NCI-H226 (cell line): ENCODE data around the gene TGIF2.
"Not testable (repeated sequence)": the region's sequence is repeated elsewhere in the genome, so short reads cannot be mapped to it uniquely, and the experiment has no call there.

Experiments
- DNase-seq: peaks from one replicate; pipeline ENCODE4 v3.0.0-alpha.2; 2015

The TGIF2 gene

DNA sequence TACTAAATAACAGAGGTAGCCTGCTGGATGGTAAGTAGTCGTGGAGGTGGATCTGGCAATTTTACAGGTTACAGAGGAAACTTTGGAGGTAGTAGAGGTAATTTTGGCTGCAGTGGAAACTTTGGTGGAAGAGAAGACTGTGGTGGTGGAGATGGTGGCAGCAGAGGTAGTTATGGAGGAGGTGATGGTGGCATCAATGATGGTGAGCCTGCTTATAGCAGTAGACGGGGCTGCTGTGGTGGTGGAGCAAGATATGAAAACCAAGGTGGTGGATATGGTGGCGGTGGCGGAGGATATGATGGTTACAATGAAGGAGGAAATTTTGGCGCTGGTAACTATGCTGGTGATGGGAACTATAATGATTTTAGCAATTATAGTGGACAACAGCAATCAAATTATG is 47.5 kb downstream of the TGIF2 start:
- no peak for DNase-seq

DNA sequence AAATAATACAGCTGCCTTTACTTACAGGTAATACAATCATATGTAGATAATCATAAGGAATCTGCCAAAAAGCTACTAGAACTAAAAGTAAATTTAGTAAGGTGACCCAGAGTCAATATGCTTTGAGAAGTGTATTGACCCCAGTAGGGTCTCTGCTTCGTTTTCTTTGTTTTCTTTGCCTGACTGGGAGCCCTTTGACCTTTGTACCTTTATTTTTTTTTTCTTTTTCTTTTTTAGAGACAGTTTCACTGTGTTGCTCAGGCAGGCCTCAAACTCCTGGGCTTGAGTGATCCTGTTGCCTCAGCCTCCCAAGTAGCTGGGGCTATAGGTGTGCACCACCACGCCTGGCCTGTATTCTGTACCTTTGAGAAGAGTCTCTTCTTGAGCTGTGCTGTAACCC is 50.0 kb downstream of the TGIF2 start:
- DNase-seq = no peak

DNA sequence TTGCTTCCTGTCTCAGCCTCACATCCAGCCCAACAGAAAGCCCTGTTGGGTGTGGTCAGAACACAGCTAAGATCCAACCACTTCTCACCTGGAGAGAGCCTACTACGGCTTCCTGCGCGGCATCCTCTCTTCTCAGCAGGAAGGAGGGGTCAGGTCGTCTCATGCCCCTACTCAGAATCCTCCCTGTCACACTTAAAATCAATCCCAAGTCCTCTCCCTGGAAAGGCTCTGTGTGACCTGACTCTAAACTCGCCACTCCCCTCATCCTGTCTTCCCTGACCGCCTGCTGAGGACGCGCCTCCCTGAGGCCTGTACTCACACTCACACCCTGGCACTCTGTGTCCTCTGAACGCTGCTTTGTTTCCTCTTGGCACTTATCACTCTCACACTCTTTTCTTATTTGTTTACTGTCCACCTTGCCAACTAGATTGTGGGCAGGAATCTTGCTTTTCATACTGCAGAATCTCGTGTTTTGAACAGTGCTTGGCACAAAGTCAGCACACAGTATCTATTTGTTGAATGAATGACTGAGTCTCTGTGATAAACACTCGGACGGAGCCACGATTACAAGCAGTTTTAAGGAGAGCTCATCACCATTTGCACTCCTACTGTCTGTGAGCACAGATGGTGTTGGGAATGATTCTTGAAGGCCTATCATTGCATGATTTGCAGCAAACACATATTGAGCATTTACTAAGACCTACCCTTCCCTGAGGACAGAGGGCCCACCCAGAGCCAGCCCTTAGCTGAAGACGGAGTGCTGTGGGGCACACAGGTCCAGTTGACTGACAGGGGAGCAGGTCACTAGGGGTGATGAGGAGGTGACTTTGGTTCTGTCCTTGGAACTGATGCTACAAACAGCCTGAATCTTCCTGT is 50.9 kb downstream of the TGIF2 start:
- no peak for DNase-seq

DNA sequence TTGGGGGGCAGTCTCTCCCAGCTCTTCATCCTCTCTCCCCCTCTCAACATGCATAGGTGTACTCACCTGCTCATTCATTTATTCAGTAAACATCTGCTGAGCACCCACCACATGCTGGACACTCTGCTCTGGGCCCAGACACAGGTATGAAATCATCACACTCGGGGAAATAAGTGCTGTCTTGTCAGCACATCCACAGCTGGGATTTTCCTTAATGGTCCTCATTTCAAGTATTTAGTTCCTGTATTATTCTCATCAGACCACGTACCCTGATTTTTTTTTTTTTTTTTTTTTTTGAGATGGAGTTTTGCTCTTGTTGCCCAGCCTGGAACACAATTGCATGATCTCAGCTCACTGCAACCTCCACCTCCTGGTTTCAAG is 51.5 kb downstream of the TGIF2 start:
- DNase-seq = no peak

DNA sequence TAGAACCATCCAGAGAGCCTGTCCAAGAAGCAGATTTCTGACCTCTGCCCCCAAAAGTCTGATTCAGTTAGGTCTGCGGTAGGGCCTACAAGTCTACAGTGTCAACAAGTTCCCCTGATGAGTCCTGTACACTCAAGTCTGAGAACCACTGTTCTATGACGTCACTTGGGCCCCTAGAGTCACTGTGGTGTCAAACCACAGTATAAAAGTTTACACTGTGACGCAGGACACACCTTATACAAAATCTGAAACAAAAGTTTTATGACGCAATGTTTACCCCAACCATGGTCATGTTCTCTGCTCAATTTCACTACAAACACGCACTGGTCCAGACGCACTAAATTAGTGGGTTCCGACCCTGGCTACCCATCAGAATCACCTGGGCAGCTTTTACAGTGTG is 54.7 kb downstream of the TGIF2 start:
- no peak for DNase-seq

DNA sequence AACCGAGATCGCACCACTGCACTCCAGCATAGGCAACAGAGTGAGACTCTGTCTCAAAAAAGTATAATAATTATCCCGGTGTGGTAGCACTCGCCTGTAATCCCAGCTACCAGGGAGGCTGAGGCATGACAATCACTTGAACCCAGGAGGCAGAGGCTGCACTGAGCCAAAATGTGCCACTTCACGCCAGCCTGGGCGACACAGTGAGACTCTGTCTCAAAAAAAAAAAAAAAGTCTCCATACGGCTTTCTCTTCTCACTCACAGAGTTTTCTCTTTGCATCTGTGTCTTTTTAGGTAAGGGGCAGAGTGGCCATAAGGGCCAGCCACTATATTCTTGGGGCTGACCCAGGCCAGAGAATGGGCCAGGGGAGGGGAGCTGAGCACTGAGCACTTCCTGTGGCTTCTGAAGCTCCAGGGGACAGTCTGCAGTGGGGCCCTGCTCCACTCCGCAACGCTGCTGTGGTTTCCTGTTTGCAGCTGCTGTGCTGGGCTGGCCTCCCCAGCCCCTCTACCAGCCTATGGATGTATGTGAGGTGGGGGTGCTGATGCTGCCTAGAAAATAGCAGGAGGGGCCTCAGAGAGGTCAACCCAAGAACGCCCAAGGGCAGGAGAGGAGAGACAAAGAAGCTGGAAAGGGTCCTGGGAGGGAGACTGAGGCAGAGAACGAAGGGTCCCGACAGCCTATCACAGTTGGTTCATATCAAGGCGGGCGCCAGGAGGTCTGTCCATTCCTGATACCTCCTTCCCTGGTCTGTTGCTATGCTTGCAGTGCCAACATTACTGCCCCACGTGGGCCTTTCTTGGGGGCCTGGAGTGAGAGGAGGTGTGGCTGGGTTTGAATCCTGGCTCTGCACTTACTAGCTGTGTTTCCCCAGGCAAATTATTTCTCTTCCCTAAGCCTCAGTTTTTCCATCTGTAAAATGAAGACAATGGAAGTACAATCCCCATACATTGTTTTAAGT is 56.6 kb downstream of the TGIF2 start:
- no peak for DNase-seq

DNA sequence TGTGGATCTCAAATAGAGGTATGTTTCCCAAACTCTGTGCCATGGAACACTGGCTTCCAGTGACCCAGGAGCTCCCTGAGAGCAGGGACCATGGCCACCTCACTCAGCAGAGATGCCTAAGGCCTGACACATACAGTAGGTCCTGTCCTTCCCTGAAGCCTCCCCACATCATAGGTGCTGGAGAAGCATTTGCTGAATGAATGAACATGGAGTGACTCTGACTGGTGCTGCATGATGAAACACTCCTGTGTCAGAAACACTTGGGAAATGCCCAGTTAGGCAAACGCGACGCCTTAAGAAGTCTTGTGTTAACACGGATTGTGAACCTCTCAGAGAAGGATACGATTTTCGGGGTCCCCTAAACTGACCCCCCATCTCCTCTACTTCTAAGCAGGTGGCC is 58.2 kb downstream of the TGIF2 start:
- DNase-seq = no peak

DNA sequence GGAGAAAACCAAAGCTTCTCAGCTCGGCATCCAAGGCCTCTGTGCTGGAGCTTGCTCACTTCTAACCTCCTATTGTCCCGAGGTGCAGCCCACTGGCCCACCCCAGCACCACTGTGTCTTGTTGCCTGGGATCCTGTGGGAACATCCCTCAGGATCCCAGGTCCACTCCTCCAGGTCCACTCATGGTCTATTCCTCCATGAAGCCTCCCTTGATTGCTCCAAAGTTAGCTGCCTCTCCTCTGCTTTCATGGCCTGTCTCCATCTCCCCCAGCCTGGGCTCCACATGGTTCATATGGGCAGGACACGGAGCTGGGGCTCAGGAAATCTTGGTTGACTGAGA is 58.7 kb downstream of the TGIF2 start:
- DNase-seq = no peak

DNA sequence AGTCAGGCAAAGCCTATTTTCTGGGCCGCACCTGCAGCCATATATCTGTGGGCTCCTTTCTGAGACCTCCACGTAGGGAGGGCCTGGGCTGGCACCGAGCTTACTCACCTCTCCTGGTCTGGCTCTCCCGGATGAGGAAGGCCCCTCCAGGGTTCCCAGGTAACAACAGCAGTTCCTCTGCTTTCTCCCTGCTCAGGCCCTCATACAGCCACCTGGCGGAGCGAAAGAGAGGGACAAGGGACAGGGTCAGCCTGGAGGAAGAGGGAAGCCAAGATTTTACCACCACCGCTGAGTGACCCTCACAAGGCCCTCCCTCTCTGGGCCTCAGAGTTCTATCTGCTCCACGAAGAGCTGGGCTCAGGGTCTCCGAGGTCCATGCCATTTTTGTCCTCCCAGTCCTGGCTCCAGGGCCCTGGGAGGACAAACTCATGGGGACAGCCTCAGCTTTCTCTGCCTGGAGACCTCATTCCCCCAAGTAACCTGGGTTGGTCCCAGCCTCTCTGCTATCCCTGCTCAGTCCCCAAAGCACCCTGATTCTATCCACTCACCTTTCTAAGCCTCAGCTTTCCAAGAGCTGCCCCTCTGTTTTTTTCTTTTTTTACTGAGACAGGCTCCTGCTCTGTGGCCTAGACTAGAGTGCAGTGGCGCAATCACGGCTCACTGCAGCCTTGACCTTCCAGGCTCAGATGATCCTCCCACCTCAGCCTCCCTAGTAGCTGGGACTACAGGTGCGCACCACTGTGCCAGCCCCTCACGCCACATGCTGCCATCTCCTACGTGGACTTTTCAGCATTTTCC is 59.3 kb downstream of the TGIF2 start:
- no peak for DNase-seq

DNA sequence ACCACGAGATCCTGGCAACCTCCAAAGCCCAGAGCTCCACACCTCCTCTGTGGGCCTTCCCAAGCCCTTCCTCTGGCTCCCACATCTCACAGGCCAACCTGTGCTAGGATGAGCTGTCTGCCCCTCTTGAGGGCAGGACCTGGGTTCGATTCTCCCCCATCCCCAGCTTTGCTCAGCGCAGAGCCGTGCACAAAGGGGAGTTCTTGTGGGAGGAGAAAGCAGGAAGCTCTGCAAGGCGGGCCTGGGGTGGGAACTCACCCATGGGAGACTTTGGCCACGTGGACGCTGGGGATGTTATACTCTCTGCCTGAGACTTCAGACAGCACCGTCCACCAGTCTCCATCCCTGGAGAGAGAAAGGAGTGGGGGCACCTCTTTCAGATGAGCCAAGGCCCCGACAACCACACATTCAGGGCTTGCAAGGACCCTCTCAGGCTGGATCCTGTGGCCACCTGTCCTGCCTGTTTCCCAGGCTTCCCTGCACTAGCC is 59.9 kb downstream of the TGIF2 start:
- DNase-seq = no peak

DNA sequence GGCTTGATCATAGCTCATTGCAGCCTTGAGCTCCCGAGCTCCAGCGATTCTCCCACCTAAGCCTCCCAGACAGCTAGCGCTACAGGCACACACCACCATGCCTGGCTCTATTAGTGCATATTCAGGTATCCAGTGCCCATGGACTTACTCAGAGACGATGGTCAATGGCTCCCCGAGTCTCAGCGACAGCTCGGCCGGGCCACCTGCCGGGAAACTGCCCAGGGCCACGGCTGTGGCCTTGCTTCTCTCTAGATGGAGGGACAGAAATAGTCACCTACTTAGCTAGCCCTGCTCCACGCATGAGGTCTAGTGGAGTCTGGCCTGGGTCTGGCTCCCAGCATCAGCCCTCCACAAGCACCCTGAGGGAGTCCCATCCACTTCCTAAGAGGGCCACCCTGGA is 60.9 kb downstream of the TGIF2 start:
- DNase-seq = no peak

DNA sequence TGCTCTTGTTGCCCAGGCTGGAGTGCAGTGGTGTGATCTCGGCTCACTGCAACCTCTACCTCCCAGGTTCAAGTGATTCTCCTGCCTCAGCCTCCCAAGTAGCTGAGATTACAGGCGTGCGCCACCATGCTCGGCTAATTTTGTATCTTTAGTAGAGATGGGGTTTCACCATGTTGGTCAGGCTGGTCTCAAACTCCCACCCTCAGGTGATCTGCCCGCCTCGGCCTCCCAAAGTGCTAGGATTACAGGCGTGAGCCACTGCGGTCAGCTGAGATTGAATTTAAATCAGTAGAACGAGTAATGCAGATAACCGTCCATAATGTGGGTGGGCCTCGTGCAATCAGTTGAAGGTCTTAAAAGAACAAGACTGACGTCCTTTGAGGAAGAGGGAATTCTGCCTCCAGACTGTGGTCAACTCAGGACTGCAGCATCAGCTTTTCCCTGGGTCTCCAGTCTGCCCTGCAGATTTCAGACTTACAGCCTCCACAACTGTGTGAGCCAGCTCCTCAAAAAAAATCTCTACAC is 65.5 kb downstream of the TGIF2 start:
- not testable (repeated sequence) for DNase-seq

DNA sequence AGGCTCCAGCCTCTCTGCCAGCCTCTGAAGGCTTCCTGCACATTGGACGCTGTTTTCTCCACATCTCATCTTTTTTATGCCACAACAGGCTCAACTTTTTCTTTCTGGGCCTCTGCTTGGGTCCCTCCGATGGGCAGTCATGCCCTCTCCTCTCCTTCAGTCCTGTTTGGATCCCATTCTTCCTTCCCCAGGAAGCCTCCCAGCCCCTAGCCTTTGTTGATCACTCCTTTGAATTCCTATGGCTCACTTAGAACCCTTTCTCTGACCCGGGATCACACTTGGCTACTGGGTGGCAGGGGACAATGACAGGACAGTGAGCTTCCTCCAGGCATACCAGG is 68.1 kb downstream of the TGIF2 start:
- DNase-seq = no peak

DNA sequence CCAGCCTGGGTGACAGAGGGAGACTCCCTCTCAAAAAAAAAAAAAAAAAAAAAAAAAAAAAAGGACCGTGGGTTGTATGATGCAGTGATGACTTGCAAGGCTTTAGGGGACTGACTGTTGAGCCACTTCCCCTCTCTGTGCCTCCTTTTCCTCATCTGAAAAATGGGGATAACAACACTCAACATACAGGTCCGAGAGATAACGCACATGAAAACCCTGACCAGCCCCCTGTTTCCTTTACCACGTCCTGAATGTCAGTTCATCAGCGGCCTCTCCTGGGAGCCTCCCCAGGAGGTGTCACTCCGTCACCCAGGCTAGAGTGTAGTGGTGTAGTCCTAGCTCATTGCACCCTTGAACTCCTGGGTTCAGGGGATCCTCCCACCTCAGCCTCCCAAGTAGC is 68.7 kb downstream of the TGIF2 start:
- no peak for DNase-seq
